ENCODE results near the gene TCF4.

DNA sequence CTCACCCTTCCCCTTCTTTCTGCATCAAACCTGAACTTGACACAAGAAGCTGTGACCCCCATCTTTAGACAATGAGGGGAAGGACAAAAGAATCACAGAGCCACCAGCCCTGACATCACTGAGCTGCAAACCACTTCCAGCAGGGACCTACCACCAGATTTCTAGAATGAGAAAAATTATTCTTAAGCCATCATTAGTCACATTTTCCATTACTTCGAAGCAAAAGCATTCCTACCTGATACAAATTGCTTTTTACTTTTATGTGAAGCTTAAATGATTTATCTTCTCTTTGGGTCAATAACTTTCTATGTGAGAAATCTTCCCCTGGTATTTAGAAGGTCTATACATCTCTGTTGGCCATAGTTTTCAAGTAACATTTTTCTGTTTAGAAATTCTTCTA lies 134.8 kb downstream of the TCF4 start:
- TF ChIP-seq ZNF521 (tag by site-specific recombination; IDR thresholded peaks at IDR 0.05) (no peak), ZBTB21 (tag by site-specific recombination; IDR thresholded peaks at IDR 0.05) (no peak), CTCF (tag by site-specific recombination; IDR thresholded peaks at IDR 0.05) (no peak), GLIS2 (tag by site-specific recombination; IDR thresholded peaks at IDR 0.05) (no peak), ZNF549 (tag by site-specific recombination; IDR thresholded peaks at IDR 0.05) (no peak), SALL2 (tag by site-specific recombination; IDR thresholded peaks at IDR 0.05; ENCODE audit: borderline replicate concordance) (no peak)
- TF ChIP-seq, protein P1, sequence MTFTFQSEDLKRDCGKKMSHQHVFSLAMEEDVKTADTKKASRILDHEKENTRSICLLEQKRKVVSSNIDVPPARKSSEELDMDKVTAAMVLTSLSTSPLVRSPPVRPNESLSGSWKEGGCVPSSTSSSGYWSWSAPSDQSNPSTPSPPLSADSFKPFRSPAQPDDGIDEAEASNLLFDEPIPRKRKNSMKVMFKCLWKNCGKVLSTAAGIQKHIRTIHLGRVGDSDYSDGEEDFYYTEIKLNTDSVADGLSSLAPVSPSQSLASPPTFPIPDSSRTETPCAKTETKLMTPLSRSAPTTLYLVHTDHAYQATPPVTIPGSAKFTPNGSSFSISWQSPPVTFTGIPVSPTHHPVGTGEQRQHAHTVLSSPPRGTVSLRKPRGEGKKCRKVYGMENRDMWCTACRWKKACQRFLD (tag by site-specific recombination; IDR thresholded peaks at IDR 0.05): no peak
